ENCODE measurements around the gene LAIR2. TPM values are rescaled to one million over a fixed set of nuclear protein-coding genes. Genes with fewer than 3 reads are reported as not detected.

Gene LAIR2
- total RNA-seq, 1 donor from 2014 or later: not detected

- H3K9me3 Mint-ChIP-seq: no peaks in the 10 kb centered on the region
- intact Hi-C loops (cut with micrococcal nuclease): no loop called here
- H3K4me3 Mint-ChIP-seq: no peak overlapping the region
- ChIA-PET POLR2A (no interaction called here), CTCF (no interaction called here)
- no peak for TF ChIP-seq CTCF (IDR thresholded peaks at IDR 0.05)
- H3K27me3 Mint-ChIP-seq: peaks cover 13% of the 10 kb centered on the region
- ATAC-seq (ENCODE audit: low read depth) (no peak), DNase-seq (no peak)
- H3K27ac Mint-ChIP-seq: no peak overlapping the region
- no peaks in the 10 kb centered on the region for H3K36me3 Mint-ChIP-seq (ENCODE audit: low read depth)
- H3K4me1 Mint-ChIP-seq: peaks cover 15% of the 10 kb centered on the region
Measured at GRCh38 chr19:54548806-54549205, 46.2 kb downstream of the LAIR2 start.

DNA sequence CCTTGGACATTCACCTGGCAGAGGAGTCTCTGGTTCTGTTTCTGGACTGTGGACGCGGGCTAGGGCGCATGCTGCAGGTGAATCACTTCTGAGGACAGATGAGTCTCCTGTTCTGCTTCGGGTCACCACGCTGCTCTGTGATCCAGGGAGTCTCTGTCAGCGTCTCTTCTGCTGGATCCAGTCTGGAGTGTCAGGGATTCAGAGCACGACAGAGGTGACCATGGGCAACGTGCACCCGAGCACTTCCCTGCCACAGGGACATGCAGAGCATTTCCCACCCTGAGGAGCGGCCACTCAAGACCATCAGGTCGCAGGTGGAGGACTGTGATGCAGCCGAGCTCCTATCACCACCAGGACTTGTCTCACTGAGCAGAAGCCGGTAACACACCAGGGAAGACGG is 46.6 kb downstream of the LAIR2 start:
- Mint-ChIP-seq H3K4me3 (no peak overlapping the region), H3K36me3 (ENCODE audit: low read depth) (no peaks in the 10 kb centered on the region), H3K27ac (no peak overlapping the region), H3K4me1 (peaks cover 15% of the 10 kb centered on the region), H3K9me3 (no peaks in the 10 kb centered on the region), H3K27me3 (peaks cover 12% of the 10 kb centered on the region)
- no peak for TF ChIP-seq CTCF (IDR thresholded peaks at IDR 0.05)
- ChIA-PET POLR2A (no interaction called here), CTCF (no interaction called here)
- intact Hi-C loops (cut with micrococcal nuclease): no loop called here
- DNase-seq (no peak), ATAC-seq (ENCODE audit: low read depth) (no peak)

DNA sequence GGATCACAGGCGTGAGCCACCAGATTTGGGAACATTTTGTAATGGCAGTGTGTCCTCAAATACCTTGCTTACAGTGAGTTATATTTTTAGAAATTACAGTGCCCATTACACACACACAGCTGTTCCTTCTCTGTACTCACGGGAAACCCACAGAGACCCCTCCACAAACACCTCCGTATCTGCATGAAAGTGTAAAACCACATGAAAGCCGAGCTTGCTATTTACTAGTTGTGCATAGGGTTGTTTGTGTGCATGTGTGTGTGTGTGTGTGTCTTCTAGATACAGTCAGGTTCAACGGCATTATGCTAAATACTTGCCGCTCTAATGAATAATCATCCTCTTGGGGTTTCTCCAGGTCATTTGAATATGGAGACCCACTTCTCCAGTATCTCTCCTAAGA is 48.7 kb downstream of the LAIR2 start:
- Mint-ChIP-seq H3K27ac (no peak overlapping the region), H3K4me3 (no peak overlapping the region), H3K36me3 (ENCODE audit: low read depth) (no peaks in the 10 kb centered on the region), H3K9me3 (no peaks in the 10 kb centered on the region), H3K27me3 (peaks cover 11% of the 10 kb centered on the region), H3K4me1 (peaks cover 15% of the 10 kb centered on the region)
- no peak for DNase-seq
- CTCF ChIA-PET: interaction anchor here (1.0 kb wide), 1 partner anchor 102 kb away, joined by 3 read pairs; no protein-coding TSS in a partner anchor
- intact Hi-C loops (cut with micrococcal nuclease): no loop called here
- no peak for ATAC-seq (ENCODE audit: low read depth)
- no peak for TF ChIP-seq CTCF (IDR thresholded peaks at IDR 0.05)
- POLR2A ChIA-PET: interaction anchor here (0.7 kb wide), 1 partner anchor 127 kb away, joined by 4 read pairs; no protein-coding TSS in a partner anchor

DNA sequence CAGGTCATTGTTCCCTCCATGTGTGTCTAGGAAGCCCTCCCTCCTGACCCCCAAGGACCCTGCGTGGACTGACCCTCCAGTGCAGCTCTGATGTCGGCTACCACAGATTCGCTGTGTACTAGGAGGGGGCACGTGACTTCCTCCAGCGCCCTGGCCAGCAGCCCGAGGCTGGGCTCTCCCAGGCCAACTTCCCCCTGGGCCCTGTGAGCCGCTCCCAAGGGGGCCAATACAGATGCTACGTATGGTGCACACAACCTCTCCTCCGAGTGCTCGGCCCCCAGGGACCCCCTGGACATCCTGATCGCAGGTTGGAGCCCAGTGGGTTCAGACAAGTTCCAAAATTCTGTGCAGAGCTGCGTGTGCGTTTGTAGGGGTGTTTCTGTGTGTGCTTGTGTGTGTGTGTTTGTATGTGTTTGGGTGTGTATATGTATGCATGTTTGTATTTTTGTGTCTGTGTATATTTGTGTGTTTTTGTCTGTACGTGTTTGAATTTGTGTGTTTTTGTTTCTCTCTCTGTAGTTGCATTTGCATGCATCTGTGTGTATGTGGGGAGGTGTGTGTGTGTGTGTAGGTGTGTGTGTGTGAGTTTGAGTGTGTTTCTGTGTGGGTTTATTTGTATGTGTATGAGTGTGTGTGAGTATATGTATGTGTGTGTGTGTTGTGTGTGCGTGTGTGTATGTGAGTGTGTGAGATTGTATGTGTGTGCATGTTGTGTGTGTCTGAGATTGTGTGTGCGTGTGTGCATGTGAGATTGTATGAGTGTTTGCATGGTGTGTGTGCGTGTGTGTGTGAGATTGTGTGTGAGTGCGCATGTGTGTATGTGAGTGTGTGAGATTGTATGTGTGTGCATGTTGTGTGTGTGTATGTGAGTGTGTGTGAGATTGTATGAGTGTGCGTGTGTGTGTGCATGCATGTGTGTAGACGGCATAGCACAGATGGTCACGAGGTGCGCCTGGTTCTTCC is 49.6 kb downstream of the LAIR2 start:
- intact Hi-C loops (cut with micrococcal nuclease): no loop called here
- ChIA-PET CTCF (interaction anchor here (1.0 kb wide), 1 partner anchor 101 kb away, joined by 3 read pairs; no protein-coding TSS in a partner anchor), POLR2A (no interaction called here)
- Mint-ChIP-seq H3K4me3 (no peak overlapping the region), H3K27ac (no peak overlapping the region), H3K4me1 (peaks cover 15% of the 10 kb centered on the region), H3K9me3 (no peaks in the 10 kb centered on the region), H3K27me3 (peaks cover 11% of the 10 kb centered on the region), H3K36me3 (ENCODE audit: low read depth) (no peaks in the 10 kb centered on the region)
- no peak for DNase-seq
- no peak for TF ChIP-seq CTCF (IDR thresholded peaks at IDR 0.05)
- ATAC-seq (ENCODE audit: low read depth): no peak

DNA sequence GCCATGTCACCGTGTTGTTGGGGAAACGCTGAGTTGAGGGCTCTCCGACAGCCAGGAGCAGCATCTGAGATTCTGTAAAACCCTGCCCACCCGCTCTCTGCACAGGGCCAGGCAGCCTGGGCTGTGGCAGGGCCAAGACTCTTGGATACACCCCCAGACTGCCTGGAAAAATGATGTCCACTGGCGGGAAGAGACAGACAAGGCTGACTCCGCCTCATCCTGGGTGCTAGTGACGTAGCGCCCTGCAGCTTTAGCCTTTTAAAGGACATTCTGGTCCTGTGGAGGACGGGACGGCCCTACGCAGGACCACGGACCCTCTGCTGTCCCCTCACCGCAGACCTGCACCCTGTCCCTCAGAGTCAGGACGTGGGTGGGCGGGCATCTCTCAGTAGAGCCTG is 50.3 kb downstream of the LAIR2 start:
- Mint-ChIP-seq H3K27ac (no peak overlapping the region), H3K4me1 (peaks cover 15% of the 10 kb centered on the region), H3K27me3 (peaks cover 11% of the 10 kb centered on the region), H3K36me3 (ENCODE audit: low read depth) (no peaks in the 10 kb centered on the region), H3K4me3 (no peak overlapping the region), H3K9me3 (no peaks in the 10 kb centered on the region)
- no peak for TF ChIP-seq CTCF (IDR thresholded peaks at IDR 0.05)
- POLR2A ChIA-PET: no interaction called here
- DNase-seq (no peak), ATAC-seq (ENCODE audit: low read depth) (no peak)
- CTCF ChIA-PET: no interaction called here
- intact Hi-C loops (cut with micrococcal nuclease): no loop called here

Measured in activated B cell treated with CpG ODN at 0.5 μM for 24 hours (primary cell).